ENCODE measurements around the gene PTMA. TPM values are rescaled to one million over a fixed set of nuclear protein-coding genes. Genes with fewer than 3 reads are reported as not detected.

PTMA gene
- total and polyA plus RNA-seq, 9 of the 15 experiments (the other 6 are each of a cell fraction or from before 2014, with no cell fraction given) = 429 to 2,322 (median 1,578) TPM

DNA sequence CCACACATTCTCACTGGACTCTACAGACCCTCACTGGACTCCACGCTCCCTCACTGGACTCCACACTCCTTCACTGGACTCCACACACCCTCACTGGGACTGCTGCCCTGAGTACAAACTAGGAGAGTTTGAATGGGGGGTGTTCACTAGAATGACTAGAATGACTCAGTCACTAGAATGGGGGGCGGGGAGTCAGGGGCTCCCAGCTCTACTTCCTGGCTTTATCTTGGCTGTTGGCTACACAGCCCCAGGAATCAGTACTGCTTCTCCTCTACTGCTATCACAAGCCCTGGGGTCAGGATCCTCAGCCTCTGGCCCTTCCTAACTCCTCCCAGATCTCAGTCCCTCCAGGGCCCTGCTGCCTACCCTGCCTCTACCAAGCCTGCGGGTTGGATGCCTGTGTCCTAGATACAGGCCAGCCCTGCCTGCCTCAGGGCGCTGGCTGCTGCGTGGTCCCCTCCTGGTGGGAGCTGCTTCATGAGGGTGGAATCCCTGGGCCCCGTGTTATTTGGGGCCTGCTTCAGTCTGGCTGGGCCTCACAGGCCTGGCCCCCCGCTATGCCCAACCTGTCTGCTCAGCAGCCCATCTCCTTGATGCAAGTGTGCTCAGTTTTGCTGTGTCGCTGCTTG is 7.8 kb downstream of the PTMA start (continued):
- TF ChIP-seq SP2 (IDR thresholded peaks at IDR 0.05; ENCODE audit: extremely low read depth, low read depth, low read length, poor library complexity, severe bottlenecking) = no peak
- TF ChIP-seq, protein P1, sequence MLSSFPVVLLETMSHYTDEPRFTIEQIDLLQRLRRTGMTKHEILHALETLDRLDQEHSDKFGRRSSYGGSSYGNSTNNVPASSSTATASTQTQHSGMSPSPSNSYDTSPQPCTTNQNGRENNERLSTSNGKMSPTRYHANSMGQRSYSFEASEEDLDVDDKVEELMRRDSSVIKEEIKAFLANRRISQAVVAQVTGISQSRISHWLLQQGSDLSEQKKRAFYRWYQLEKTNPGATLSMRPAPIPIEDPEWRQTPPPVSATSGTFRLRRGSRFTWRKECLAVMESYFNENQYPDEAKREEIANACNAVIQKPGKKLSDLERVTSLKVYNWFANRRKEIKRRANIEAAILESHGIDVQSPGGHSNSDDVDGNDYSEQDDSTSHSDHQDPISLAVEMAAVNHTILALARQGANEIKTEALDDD (IDR thresholded peaks at IDR 0.05) = peak; percentile 67; the same call in 1 of the 2 replicates
- TF ChIP-seq U2AF1 (optimal IDR thresholded peaks at IDR 0.05; ENCODE audit: low read depth, low read length) = no peak
- TF ChIP-seq PHB (CRISPR knock-in tag; IDR thresholded peaks at IDR 0.05) = no peak
- no peak for TF ChIP-seq ZNF311 (CRISPR knock-in tag; IDR thresholded peaks at IDR 0.05)
- no peak for TF ChIP-seq NR2C2 (CRISPR knock-in tag; IDR thresholded peaks at IDR 0.05)
- TF ChIP-seq NR2C2 (tag; IDR thresholded peaks at IDR 0.05) = no peak
- 0 out of 2 replicates have a peak, but pooled peaks have one; percentile 16 for TF ChIP-seq ZFX (CRISPR knock-in tag; IDR thresholded peaks at IDR 0.05)
- TF ChIP-seq ZKSCAN8 (CRISPR knock-in tag; IDR thresholded peaks at IDR 0.05) = no peak
- no peak for TF ChIP-seq ZNF551 (CRISPR knock-in tag; IDR thresholded peaks at IDR 0.05)
- TF ChIP-seq CBFA2T3 (IDR thresholded peaks at IDR 0.05) = 0 out of 2 replicates have a peak, but pooled peaks have one; percentile 30
- TF ChIP-seq, protein P2, sequence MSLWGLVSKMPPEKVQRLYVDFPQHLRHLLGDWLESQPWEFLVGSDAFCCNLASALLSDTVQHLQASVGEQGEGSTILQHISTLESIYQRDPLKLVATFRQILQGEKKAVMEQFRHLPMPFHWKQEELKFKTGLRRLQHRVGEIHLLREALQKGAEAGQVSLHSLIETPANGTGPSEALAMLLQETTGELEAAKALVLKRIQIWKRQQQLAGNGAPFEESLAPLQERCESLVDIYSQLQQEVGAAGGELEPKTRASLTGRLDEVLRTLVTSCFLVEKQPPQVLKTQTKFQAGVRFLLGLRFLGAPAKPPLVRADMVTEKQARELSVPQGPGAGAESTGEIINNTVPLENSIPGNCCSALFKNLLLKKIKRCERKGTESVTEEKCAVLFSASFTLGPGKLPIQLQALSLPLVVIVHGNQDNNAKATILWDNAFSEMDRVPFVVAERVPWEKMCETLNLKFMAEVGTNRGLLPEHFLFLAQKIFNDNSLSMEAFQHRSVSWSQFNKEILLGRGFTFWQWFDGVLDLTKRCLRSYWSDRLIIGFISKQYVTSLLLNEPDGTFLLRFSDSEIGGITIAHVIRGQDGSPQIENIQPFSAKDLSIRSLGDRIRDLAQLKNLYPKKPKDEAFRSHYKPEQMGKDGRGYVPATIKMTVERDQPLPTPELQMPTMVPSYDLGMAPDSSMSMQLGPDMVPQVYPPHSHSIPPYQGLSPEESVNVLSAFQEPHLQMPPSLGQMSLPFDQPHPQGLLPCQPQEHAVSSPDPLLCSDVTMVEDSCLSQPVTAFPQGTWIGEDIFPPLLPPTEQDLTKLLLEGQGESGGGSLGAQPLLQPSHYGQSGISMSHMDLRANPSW (CRISPR knock-in tag; IDR thresholded peaks at IDR 0.05) = no peak
- TF ChIP-seq ZNF707 (CRISPR knock-in tag; conservative IDR thresholded peaks at IDR 0.05) = no peak
- TF ChIP-seq ZNF12 (CRISPR knock-in tag; IDR thresholded peaks at IDR 0.05) = no peak
- peak; percentile 64; the same call in 1 of the 2 replicates for TF ChIP-seq ZBTB7A (IDR thresholded peaks at IDR 0.05; ENCODE audit: borderline replicate concordance, control insufficient read depth, low read depth, low read length)
- no peak for TF ChIP-seq NFXL1 (CRISPR knock-in tag; IDR thresholded peaks at IDR 0.05)
- TF ChIP-seq POU5F1 (IDR thresholded peaks at IDR 0.05; ENCODE audit: borderline replicate concordance, low read depth, low read length, partially characterized antibody) = no peak
- TF ChIP-seq NFIC (IDR thresholded peaks at IDR 0.05) = no peak
- peak; percentile 30; the same call in 1 of the 2 replicates for TF ChIP-seq JUND (IDR thresholded peaks at IDR 0.05; ENCODE audit: borderline replicate concordance, low read depth, low read length)
- TF ChIP-seq JUND (tag; IDR thresholded peaks at IDR 0.05; ENCODE audit: borderline replicate concordance, low read depth, low read length) = no peak; the same call in 2 of the 3 replicates
- no peak for TF ChIP-seq RBM14 (IDR thresholded peaks at IDR 0.05; ENCODE audit: borderline replicate concordance, insufficient read depth, low read depth, low read length)
- TF ChIP-seq LCOR (CRISPR knock-in tag; IDR thresholded peaks at IDR 0.05) = no peak
- TF ChIP-seq CAMTA2 (CRISPR knock-in tag; conservative IDR thresholded peaks at IDR 0.05) = no peak

Measured in K562 (cell line).